ENCODE measurements around the gene HAS3.
"Not testable (repeated sequence)": the region's sequence is repeated elsewhere in the genome, so short reads cannot be mapped to it uniquely, and the experiment has no call there.

Gene HAS3

GRCh38 chr16:69145658-69146057, 40.2 kb downstream of the HAS3 start:
- peak in 1 of 2 experiments; percentile 10 for DNase-seq

GRCh38 chr16:69149621-69150020, 44.2 kb downstream of the HAS3 start:
- DNase-seq: not testable (repeated sequence)

- peak in 1 of 2 experiments; percentile 58 for DNase-seq
These were observed 44.9 kb downstream of the HAS3 start for GRCh38 chr16:69150146-69150865.

- DNase-seq: no peak
These were observed 51.7 kb downstream of the HAS3 start for GRCh38 chr16:69157196-69157595.

GRCh38 chr16:69160192-69160591, 54.7 kb downstream of the HAS3 start:
- DNase-seq: no peak

GRCh38 chr16:69165584-69165983, 60.1 kb downstream of the HAS3 start:
- DNase-seq: no peak

- no peak for DNase-seq
These were observed 60.9 kb downstream of the HAS3 start for GRCh38 chr16:69166221-69166833.

- no peak for DNase-seq
These were observed 61.8 kb downstream of the HAS3 start for GRCh38 chr16:69166946-69167930.
